Right lung (tissue), 5 donors: Measurements from ENCODE around the gene RBM28. TPM values are rescaled to one million over a fixed set of nuclear protein-coding genes. Genes with fewer than 3 reads are reported as not detected.
A peak's percentile ranks its signal among the peaks of the same experiment; 100 is the strongest.
"Not testable (repeated sequence)": the region's sequence is repeated elsewhere in the genome, so short reads cannot be mapped to it uniquely, and the experiment has no call there.

Experiments used
- DNase-seq, 2 donors: peaks; one replicate each; pipeline ENCODE4 v3.0.0-alpha.2; 2013
- polyA plus RNA-seq, 5 donors: library from polyadenylated mRNA; unstranded; fragments of 120-200 nt; gene quantifications; one replicate each; pipeline versions ENCODE4 v1.2.1 to v1.2.3, GENCODE V29; 2013; ENCODE audit warnings: inconsistent platforms in 1 of 5, low replicate concordance in 1 of 5; ENCODE audit not compliant: insufficient read length in 5 of 5, insufficient read depth in 1 of 5

RBM28 gene
- polyA plus RNA-seq, 5 donors: 44.5 to 59.4 (median 57.6) TPM

DNA sequence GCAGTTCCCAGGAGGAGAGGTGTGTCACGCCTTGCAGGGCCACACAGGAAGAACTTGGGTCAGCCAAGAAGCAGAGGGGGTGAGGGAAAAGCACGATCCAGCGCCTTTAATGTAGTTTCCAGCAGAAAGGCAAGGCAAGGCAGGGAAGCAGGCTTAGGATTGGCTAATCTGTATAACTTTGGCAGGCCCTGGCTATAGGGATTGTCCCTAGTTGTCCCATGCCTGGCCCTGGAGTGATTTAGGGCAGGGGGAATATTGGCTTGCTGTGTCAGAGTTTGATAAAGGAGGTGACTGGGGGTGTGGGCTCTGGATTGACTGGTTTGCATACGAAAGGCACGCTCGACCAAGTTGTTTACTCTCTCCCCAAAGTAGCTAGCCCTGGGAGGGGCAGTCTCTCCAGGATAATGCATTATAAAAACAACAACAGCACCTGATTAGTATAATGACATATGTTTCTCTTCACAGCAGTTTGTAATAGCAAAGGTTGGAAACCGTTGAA lies 44.5 kb downstream of the RBM28 start:
- DNase-seq: no peak

DNA sequence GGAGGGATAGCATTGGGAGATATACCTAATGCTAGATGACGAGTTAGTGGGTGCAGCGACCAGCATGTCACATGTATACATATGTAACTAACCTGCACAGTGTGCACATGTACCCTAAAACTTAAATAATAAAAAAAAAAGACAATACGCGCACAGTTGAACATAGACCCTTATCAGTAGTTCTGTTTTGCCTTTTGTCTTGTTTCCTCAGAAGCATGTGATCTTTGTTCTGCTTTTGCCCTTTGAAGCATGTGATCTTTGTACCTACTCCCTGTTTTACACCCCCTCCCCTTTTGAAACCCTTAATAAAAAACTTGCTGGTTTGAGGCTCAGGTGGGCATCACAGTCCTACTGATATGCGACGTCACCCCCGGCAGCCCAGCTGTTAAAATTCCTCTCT lies 45.7 kb downstream of the RBM28 start:
- DNase-seq: not testable (repeated sequence)

DNA sequence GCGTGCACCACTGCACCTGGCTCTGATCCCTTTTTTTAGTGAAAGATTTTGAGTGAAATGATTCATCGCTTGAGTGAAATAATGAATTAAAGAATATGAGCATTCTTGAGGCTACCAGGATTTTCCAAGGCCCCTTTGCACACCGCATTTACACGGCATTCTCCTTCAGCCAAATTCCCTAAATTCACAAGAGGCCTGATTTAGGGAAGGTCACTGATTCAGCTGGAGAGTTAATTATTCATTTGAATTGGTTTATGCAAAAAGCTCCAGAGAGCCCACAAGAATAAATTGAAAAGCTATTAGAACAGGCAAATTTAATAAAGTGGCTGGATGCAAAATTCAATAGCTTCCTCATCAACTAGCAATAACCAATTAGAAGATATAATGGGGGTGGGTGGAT lies 56.2 kb downstream of the RBM28 start:
- no peak for DNase-seq

DNA sequence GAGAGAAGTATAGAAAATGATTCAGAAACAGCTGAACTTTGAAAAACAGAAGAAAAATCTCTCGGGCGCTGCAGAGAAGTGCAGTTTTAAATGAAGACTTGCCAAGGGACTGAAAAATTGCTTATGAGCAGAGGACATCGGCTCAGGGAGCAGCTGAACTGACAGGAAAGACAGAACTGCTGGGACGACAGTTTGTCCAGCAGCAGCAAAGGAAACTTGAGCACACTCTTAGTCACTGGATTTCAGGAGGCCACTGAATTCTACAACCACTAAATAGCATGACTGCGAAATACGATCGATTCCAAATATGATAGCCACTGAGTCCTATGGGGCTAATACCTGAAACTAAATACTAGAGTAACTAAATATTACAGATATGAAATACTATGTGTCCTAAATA lies 59.6 kb downstream of the RBM28 start:
- DNase-seq: no peak

DNA sequence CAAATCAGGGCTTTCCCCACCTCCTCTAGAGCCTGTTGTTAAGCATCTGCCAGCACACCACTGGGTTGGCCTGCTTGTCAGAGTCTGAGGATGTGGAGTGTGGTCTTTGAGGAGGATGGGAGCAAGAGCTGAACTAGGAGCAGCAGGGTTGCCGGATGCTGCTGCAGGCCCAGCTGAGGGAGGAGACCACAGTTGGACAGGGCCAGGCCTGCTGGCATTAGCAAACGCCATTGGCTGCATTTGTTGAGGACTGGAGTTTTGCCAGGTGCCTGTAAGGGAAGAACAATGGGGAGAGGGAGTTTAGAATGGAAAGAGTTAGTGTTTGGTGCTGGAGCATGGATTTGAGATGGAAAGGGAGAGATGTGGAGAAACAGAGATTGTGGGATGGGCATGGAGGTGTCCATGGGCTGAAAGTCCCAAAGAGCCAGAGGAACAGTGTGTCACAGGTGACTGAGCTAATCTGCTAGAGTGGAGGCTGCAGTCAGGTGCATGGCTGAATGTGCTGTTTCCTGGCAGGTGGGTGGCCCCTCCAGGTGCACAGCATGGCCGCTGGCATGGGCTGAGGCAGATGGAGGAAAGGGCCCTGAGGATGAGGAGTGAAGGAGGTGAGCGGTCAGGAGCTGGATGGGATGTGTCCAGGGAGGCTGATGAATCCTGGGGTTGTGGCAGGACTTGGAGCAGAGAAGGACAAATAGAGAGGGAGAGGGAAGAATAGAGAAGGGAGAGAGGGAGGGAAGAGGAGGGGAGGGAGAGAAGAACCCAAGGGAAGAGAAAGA lies 61.9 kb downstream of the RBM28 start:
- no peak for DNase-seq

DNA sequence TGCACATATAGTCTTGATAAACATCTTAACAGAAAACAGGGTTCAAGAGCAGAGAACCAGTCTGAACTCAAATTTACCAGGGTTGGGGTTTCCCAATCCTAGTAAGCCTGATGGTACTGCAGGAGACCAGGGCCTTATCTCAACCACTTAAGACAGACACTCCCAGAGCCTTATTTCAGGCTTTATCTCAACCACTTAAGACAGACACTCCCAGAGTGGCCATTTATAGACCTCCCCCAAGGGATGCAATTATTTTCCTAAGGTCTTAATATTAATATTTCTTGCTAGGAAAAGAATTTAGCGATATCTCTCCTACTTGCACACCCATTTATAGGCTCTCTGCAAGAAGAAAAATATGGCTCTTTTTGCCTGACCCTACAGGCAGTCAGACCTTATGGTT lies 63.3 kb downstream of the RBM28 start:
- DNase-seq: not testable (repeated sequence)

DNA sequence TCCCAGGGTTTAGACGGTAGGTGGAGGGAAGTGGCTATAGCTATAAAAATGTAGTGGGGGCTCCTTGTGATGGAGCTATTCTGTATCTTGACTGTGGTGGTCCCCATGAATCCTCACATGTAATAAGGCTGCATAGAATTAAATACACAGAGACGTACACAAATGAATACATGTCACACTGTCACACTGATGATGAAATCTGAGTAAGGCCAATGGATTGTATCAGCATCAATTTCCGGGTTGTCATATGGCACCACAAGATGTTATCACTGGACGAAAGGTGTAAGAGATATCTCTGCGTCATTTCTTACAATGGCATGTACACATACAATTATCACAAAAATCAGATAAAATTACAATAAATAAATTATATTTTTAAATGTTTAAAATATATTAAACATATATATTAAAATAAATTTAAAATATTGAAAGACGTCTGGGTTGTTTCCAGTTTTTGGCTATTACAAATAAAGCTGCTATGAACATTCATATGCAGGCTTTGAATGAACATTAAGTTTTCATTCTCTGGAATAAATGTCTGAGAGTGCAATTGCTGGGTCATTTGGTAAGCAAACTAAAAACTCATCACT lies 64.5 kb downstream of the RBM28 start:
- no peak for DNase-seq

DNA sequence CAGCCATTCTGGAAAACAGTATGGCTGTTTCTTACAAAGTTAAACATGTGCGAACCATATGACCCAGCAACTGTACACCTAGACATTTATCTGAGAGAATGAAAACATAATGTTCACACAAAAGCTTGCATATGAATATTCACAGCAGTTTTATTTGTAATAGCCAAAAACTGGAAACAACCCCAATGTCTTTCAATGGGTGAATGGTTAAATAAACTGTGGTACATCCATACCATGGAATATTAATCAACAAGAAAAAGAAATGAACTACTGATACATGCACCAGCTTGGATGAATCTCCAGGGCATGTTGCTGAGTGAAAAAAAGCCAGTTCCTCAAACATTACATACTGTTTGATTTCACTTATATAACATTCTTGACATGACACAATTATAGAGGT lies 65.3 kb downstream of the RBM28 start:
- no peak for DNase-seq

DNA sequence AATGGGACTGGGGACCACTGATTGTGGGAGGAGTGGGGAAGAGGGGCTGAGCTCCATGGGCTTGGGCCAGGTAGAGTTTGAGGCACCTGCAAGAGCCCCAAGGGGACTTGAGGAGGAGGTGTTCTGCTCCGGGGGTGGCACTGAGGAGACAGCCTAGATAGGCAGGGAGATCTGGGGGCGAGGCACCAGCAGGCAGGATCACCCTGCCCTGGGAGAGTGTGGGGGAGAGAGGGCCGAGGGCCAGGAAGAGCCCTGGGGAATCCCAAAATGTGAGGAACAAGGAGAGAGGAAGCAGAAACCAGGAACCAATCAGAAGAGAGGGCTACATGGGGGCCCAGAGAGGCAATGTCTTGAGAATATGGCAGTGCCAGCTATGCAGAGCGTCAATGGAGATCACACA lies 68.0 kb downstream of the RBM28 start:
- no peak for DNase-seq

DNA sequence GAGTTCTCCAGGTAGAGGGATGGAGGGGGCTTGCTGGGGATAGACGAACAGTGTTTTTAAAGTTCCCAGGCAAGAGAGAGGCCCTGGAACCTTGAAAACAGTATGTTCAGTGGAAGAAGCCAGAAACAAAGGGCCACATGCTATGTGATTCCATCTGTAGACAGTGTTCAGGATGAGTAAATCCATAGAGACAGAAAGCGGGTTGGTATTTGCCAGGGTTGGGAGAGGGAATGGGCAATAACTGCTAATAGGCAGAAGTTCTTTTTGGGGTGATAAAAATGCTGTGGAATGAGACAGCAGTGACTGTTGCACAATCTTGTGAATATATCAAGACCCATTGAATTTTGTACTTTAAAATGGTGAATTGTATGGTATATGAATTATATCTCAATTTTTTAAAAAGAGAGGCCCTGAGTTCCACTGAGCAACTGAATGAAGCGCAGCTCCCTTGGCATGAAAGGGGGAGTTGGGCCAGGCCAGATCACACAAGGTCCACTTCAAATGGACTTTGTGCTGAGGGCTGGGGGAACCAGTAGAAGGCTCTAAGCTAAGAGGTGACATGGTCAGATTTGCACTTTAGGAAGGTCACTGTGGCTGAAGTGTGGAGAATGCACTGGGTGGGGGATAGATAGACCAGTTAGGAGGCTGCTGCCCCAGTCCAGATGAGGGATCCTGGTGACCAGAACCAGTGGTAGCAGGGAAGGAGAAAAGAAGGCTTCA lies 68.7 kb downstream of the RBM28 start:
- DNase-seq: no peak

DNA sequence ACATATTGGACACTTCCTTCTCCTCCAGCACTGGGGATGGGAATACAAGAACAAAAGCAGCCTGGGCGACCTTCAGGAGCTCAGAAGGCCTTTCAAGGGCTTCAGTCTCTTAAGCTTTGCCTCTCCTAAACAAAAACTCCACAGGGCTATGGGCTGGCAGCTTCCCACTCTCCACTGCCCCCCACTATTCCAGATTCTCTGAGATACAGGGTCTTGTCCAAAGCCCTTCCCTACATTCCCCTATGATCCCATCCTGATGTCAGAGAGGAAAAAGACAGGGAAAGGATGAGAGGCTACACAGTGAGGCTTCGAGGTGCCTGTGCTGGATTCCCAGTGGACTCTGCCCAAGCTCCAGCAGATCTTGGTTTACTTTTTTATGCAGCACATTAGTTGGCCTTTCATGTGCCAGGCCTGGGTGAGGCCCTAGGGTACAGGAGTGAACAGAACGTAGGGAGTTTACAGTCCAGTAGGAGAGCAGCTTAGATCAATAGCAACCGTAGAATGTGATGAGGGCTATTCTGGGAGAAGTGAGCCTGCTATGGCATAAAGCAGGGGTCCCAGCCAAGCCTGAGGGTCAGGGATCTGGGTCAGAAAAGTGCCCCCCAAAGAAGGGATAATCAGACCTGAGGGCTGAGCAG lies 69.3 kb downstream of the RBM28 start:
- DNase-seq: no peak

DNA sequence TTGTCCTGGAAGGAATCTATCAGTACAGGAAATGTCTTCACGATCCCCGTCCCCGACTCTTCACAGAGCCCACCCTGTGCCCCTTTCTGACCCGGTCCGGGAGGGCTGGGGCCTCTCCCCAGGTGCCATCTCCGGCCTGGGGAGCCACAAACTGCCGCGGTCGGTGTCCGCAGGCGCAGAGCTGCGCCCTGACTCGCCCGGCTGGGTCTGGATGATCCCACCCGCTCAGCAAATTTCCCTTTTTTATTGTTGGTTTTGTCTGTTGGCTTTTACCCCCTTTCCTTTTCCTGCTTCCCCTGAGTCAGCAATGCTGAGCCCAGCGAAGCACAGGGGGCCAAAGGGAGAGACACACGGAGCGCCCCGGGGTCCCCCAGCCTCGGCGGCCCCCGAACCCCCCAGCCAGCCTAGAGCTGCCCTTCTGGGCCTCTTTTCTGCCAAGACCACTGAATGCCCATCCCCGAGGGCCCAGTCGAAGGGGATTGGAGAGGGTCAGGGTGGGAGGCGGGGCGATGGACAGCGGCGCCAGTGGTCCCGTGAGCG lies 71.7 kb downstream of the RBM28 start:
- DNase-seq: no peak

DNA sequence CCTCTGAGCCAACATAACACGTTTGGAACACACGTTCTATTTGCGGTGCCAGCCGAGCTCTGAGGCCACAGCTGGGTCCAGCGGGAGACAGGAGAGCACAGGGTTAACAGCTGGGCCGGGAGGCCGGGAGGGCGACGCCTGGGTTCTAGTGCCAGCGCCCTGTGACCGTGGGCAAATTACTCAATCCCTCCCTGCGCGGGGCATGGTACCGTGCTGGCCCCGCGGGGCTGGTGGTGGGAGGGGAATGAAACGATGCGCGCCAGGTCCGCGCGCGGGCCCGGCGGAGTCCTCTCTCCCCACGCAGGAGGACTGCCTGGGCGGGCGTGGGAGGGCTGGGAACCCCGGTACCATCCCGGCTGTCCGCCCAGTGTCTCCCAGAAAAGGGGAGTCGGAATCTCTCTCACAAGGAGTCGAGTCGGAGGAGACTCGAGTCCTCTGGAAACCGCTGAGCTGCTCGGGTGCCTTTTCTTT lies 72.2 kb downstream of the RBM28 start:
- DNase-seq: peak in 1 of 2 donors; percentile 8

DNA sequence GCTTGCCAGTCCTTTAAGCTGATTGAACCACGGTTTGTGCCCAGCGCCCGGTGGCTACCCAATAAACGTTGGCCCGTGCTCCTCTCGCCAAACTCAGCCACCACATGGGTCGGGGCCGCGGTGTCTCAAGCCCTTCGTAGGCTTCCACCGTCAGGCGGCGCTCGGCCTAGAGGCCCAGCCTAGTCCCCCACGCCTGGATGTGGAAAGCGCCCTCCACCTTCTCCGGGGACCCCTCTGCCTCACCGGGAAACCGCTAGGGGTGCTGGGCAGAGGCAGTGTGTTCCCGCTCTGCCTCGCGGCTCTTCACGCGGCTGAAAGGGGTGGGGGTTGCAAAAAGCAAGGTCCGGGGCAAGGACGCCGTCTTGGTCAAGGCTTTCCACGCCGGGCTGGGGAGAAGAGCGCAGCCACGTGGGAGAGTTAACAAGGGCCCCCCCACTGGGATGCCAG lies 72.9 kb downstream of the RBM28 start:
- DNase-seq: peak in 1 of 2 donors; percentile 5

DNA sequence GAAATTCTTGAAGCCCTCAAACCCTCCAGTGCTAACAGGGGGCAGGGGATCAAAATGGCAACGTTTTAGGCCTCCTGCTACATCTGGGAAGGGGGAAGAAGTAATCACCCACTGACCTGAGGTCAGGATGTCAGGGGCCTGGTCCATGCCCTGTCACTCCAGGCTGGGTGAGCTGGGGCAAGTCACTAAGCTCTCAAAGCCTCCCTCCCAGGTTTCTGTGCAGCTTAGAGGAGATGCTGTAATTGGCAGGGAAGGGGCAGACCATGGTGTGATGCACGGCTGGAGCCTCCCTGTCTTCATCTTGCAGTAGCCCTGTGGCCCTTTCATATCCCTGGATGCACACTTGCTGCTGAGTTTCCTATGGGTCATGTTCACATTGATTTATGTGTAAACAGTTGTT lies 75.5 kb downstream of the RBM28 start:
- no peak for DNase-seq

DNA sequence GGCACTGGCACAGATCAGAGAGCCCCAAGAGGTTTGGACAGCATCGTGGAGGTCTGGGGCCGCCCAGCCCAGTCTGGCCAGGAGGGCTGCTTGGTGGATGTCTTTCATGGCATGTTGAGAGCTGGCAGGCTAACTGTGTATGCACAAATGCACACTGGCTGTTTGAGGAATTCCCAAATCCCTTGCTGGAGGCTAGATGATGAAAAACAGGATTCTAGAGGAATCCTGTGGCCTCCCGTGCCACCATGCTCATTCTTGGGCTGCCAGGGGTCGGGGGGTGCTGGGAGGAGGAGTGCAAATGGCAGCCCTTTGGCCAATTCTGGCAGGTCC lies 76.1 kb downstream of the RBM28 start:
- no peak for DNase-seq

DNA sequence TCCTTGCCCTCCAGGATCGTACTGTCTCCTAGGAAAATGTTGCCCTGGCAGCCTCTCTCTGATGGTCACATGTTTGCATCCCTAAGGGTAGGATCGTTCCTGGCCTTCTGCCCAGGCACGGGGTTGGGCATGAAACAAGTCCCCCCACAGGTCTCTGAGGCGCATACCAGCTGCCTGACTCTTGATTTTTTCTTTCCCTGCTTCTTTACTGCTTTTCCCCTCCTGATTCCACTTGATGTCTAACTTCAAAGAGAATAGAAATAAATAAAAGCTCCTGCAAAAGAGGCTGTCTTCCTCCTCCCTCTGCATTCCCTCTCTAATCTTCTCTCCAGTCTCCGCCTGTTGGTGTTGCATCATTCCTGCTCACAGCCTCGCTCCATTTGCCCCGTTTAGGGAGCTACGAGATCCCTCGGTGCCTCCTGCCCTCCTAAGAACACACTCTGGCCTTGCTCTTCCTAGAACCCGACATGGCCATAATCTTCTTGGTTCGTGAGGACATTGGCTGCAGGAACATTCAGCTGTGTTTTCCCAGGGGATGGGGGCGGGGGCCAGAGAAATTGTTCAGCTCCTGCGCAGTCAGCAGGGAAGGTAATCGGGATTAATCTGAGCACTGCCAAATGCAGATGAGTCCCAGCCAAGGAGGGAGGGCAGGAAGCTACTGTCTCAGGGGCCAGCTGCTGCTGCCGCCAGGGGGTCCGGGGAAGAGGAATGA lies 76.7 kb downstream of the RBM28 start:
- DNase-seq: peak; percentile 47 to 62

DNA sequence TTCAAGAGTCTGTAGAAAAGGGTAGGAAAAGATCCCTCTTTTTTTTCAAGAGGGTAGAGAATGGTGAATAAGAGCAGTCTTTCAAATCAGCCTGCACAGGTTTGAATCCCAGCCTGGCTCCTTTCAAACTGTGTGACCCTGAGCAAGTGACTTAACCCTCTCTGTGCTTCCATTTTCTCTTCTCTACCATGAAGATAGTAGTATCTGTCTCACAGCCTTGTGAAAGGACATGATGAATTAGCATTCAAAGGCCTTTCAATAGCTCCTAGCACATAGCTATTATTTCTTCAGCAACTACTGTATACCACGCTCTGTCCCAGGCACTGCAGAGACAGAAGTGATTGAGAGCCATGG lies 77.2 kb downstream of the RBM28 start:
- DNase-seq: no peak

DNA sequence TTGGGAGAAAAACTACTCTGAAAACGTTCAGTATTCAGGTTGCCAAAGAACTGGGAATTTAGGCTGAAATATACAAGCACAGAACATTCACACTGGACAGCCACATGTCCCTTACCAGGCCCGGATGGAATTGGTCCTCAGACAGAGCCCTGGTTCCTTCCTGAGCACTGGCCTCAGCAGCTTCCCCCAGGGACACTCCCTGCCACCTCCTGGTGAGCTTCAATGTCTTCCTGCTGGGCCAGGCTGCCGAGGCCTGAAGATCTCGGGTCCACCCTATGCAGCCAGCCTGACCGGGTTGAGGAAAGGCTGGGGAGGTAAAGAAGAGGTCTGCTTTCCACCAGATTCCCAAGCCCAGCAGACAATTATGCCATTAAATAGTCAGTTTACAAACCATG lies 77.8 kb downstream of the RBM28 start:
- no peak for DNase-seq

DNA sequence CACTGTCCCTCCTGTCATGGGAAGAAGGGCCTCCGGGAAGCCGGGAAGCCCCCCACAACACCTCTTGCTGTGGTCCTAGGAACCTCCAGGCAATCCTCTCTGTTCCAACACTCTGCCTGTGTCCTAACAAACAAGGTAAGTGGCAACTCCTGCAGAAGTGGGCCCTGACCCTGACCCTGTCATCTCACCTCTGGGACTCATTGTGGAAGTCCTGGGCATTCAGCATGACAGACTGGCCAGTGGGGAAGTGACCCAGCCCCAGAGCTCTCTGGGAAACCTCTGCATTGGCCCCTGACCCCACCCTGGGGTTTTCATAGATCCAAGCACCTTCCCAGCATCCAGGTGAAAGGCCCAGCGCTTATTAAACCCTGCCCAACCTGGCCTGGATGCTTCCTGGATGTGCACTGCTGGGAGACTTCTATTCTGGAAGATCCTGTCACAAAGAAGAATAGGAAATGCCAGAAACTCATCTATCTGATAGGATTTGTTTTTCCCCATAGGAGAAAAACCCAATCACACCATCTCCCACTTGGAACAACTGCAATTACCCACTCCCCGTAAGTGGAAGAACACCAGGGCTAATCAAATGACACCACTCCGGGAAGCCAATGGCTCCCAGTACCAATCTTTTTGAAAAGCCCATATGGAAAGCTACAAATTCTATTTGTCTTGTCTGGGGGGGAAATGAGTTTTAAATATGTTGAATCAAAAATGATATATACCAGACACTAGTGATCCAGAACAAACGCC lies 78.4 kb downstream of the RBM28 start:
- DNase-seq: no peak

DNA sequence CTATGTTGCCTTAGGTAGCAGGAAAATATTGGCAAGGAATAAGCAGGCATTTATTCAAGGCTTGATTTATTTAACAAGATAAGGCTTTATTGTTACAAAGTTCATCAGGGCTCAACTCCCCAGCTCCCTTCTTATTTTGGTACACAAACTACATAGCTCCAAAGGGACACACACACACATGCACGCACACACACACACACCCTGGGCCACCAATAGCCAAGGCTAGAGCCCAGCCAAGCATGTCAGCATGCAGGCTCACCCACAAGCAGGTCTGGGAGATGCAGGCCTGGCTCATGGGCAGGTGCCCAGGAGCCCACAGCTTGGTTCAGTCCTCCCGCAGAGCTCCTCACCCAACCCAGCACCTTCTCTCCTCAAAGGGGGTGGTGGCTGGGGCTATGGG lies 79.2 kb downstream of the RBM28 start:
- DNase-seq: no peak
